SK-N-SH (cell line): ENCODE data around the gene LARP1B. TPM values are rescaled to one million over a fixed set of nuclear protein-coding genes. Genes with fewer than 3 reads are reported as not detected.
"Not testable (repeated sequence)": the region's sequence is repeated elsewhere in the genome, so short reads cannot be mapped to it uniquely, and the experiment has no call there.

Source experiments
- CTCF ChIA-PET: fragments of 300-600, 350-600 bp; formaldehyde crosslinking; extraction: SDS; loops from one replicate; lab custom pipeline; 2021; lab: Yijun Ruan, JAX
- POLR2A ChIA-PET: fragments of 350-600 bp; sonication (Branson Sonifier 250); formaldehyde crosslinking; extraction: SDS; loops from one replicate; lab custom pipeline; 2020; ENCODE audit warnings: antibody characterized with exemption, inconsistent platforms; lab: Yijun Ruan, JAX
- DNase-seq: peaks from one replicate; pipeline ENCODE4 v3.0.0; 2012
- H2AFZ ChIP-seq: fragments of 200-600 bp; sonication (generic); 2 replicates; pipeline ENCODE4 v1.8.1; 2016; ENCODE audit warnings: antibody characterized with exemption, mild to moderate bottlenecking, low read depth
- H3F3A ChIP-seq: fragments of 200-600 bp; sonication (generic); replicated peaks from 2 replicates; pipeline ENCODE3; 2016; ENCODE audit warnings: antibody characterized with exemption, mild to moderate bottlenecking; ENCODE audit not compliant: insufficient read depth
- H3K27ac ChIP-seq, 2 experiments: fragments of 200-500 bp in 1 of 2; fragments of 200-600 bp in 1 of 2; sonication (Bioruptor generic) in 1 of 2; sonication (generic), shearing (Covaris generic) in 1 of 2; 2 replicates each; pipeline versions ENCODE4 v1.5.1 to v1.6.1; 2014 to 2016; ENCODE audit warnings: low read depth in 2 of 2, inconsistent platforms in 1 of 2, low read length in 1 of 2, mild to moderate bottlenecking in 1 of 2, mixed read lengths in 1 of 2
- H3K27me3 ChIP-seq: fragments of 200-600 bp; sonication (generic), shearing (Covaris generic); 2 replicates; pipeline ENCODE4 v1.6.1; 2016; ENCODE audit warnings: mixed run types; ENCODE audit not compliant: insufficient read depth
- H3K36me3 ChIP-seq, 2 experiments: fragments of 200-500 bp in 1 of 2; fragments of 200-600 bp in 1 of 2; sonication (Bioruptor generic) in 1 of 2; sonication (generic) in 1 of 2; replicated peaks in 1 of 2; 2 replicates each; pipeline versions ENCODE3 to v1.5.1; 2014 to 2016; ENCODE audit warnings: low read length in 1 of 2, mild to moderate bottlenecking in 1 of 2; ENCODE audit not compliant: insufficient read depth in 2 of 2, control insufficient read depth in 1 of 2
- H3K4me1 ChIP-seq, 2 experiments: fragments of 200-500 bp in 1 of 2; fragments of 200-600 bp in 1 of 2; sonication (Bioruptor generic) in 1 of 2; sonication (generic), shearing (Covaris generic) in 1 of 2; 2 replicates each; pipeline versions ENCODE4 v1.5.1 to v1.6.1; 2014 to 2016; ENCODE audit warnings: low read depth in 1 of 2, low read length in 1 of 2, mixed run types in 1 of 2; ENCODE audit not compliant: insufficient read depth in 2 of 2, control insufficient read depth in 1 of 2
- H3K4me2 ChIP-seq: fragments of 200-600 bp; sonication (generic), shearing (Covaris generic); 2 replicates; pipeline ENCODE4 v1.6.1; 2017; ENCODE audit warnings: mixed run types
- H3K4me3 ChIP-seq, 2 experiments: fragments of 200-500 bp in 1 of 2; fragments of 200-600 bp in 1 of 2; sonication (Bioruptor generic) in 1 of 2; sonication (generic), shearing (Covaris generic) in 1 of 2; 2 replicates each; pipeline versions ENCODE4 v1.5.1 to v1.8.1; 2014 to 2016; ENCODE audit warnings: low read depth in 2 of 2, inconsistent platforms in 1 of 2, low read length in 1 of 2, mild to moderate bottlenecking in 1 of 2, mixed read lengths in 1 of 2, moderate library complexity in 1 of 2
- H3K79me2 ChIP-seq: fragments of 200-600 bp; sonication (generic); 2 replicates; pipeline ENCODE4 v1.8.1; 2017; ENCODE audit warnings: mild to moderate bottlenecking; ENCODE audit not compliant: insufficient read depth
- H3K9ac ChIP-seq: fragments of 200-600 bp; sonication (generic); 2 replicates; pipeline ENCODE4 v1.6.1; 2017; ENCODE audit warnings: mixed run types
- H3K9me2 ChIP-seq: fragments of 200-600 bp; sonication (generic); 2 replicates; pipeline ENCODE4 v1.6.1; 2017; ENCODE audit warnings: mixed run types
- H3K9me3 ChIP-seq: fragments of 200-600 bp; sonication (generic); 2 replicates; pipeline ENCODE4 v1.6.1; 2017; ENCODE audit warnings: mixed run types, mild to moderate bottlenecking, moderate library complexity
- H4K20me1 ChIP-seq: fragments of 200-600 bp; sonication (generic); 2 replicates; pipeline ENCODE4 v1.6.1; 2017; ENCODE audit warnings: mild to moderate bottlenecking, mixed run types; ENCODE audit not compliant: insufficient read depth
- WGBS: methylation state at CpG from one replicate; pipeline ENCODE4 v1.1.6; 2017; ENCODE audit warnings: low lambda C conversion rate; 5-methylcytosine and 5-hydroxymethylcytosine counted together
- polyA plus RNA-seq, 3 experiments: library from polyadenylated mRNA; depleted of rRNA; stranded (reverse); fragments of >200 nt; gene quantifications; 2 replicates each; pipeline ENCODE4 v1.2.3, GENCODE V29; 2012

LARP1B gene
- polyA plus RNA-seq, 1 of the 3 experiments (the other 2 are of a cell fraction), result 4.8 TPM

DNA sequence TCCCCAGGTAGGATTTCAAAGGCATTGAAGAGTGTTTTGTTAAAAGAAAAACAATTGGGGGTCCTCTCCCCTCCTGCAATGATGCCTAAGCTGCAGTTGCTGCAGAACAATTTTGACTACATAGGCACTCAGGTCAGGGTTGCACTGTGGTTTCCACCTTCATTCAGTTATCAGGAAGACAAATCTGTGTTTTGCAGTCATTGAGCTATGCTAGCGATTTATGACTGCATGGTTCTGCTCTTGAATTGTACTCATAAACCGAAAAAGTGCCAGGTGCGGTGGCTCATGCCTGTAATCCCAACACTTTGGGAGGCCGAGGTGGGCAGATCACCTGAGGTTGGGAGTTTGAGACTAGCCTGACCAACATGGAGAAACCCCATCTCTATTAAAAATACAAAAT, 197.1 kb downstream of the LARP1B start:
- H3K9me3 ChIP-seq, DNase-seq, H3K27me3 ChIP-seq, CTCF ChIA-PET, H3K4me3 ChIP-seq, H4K20me1 ChIP-seq, H3K4me2 ChIP-seq, H3K9ac ChIP-seq, H3F3A ChIP-seq, H3K27ac ChIP-seq, H3K4me1 ChIP-seq, H2AFZ ChIP-seq, H3K9me2 ChIP-seq, H3K36me3 ChIP-seq, H3K79me2 ChIP-seq, POLR2A ChIA-PET: not testable (repeated sequence)
- WGBS, result 82% methylated on average over 4 of the region's 4 CpGs

DNA sequence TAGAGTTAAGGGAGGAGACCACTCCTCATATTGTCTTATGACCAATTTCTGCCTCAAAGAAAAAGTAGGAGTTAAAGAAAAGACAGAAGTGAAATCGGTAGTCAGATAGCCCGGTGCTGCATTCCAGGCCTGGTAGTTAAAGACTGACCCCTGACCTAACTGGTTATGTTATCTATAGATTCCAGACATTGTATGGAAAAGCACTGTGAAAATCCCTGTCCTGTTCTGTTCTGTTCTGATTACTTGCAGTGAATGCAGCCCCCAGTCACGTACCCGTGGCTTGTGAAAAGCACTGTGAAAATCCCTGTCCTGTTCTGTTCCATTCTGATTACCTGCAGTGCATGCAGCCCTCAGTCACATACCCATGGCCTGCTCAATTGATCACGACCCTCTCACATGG, 198.8 kb downstream of the LARP1B start:
- DNase-seq, H3K9me3 ChIP-seq, H3K9ac ChIP-seq, H3K4me1 ChIP-seq, POLR2A ChIA-PET, H3F3A ChIP-seq, H4K20me1 ChIP-seq, H3K9me2 ChIP-seq, H2AFZ ChIP-seq, H3K36me3 ChIP-seq, H3K27ac ChIP-seq, H3K4me3 ChIP-seq, H3K27me3 ChIP-seq, H3K4me2 ChIP-seq, H3K79me2 ChIP-seq: not testable (repeated sequence)
- WGBS, result 60% methylated on average over 5 of the region's 5 CpGs
- CTCF ChIA-PET, result interaction anchor here (1.3 kb wide), 1 partner anchor 12 kb away, joined by 3 read pairs; no protein-coding TSS in a partner anchor

Other genes starting within 250 kb of the LARP1B start
- gene PLK4, start 180.4 kb upstream of the LARP1B start, polyA plus RNA-seq (2012; rRNA removed), result 10.3 and 10.5 TPM in 2 replicates
- 7.5 and 12.8 TPM in 2 replicates for gene MFSD8, start 96.1 kb upstream of the LARP1B start, polyA plus RNA-seq (2012; rRNA removed)
- gene ABHD18, start 95.9 kb upstream of the LARP1B start, polyA plus RNA-seq (2012; rRNA removed), result 2.0 and 2.1 TPM in 2 replicates
- 17.5 and 18.2 TPM in 2 replicates for gene PGRMC2, start 226.5 kb downstream of the LARP1B start, polyA plus RNA-seq (2012; rRNA removed)